CD4-positive, alpha-beta T cell treated with Interleukin-15 for 1 hour (primary cell): Measurements from ENCODE around the gene TACC2.
"Not testable (repeated sequence)": the region's sequence is repeated elsewhere in the genome, so short reads cannot be mapped to it uniquely, and the experiment has no call there.

Experiments used
- DNase-seq: peaks from one replicate; pipeline ENCODE4 v3.0.0-alpha.2; 2020

Gene TACC2

DNA sequence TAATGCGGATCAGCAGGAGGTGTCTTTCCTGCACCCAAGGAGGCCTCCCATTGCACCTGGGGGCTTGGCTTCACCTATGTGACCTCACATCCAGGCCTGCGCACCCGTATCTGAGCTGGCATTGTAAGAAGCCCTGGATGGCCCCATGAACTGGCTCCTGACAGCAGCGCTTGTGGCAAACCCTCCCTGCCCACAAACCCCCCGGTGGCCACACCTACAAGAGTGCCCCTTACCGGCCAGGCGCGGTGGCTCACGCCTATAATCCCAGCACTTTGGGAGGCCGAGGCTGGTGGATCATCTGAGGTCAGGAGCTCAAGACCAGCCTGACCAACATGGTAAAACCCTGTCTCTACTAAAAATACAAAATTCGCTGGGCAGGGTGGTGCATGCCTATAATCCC lies 107.2 kb downstream of the TACC2 start:
- not testable (repeated sequence) for DNase-seq

DNA sequence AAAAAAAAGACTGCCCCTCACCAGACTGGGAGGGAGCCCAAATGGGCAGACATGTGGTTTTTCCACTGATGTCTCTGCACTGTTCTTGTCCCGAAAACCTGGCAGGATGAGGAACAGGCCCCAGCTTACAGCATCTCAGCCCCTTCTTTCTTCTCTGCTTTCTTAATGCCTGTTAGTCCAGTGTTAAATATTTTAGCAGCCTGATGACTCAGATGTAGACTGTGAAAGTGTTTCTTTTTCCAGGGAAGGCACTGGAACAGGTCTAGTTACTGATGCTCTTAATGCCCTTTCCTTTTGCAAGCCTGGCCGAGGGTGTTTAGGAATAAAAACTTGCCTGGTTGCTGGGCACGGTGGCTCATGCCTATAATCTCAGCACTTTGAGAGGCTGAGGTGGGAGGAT lies 107.7 kb downstream of the TACC2 start:
- no peak for DNase-seq

DNA sequence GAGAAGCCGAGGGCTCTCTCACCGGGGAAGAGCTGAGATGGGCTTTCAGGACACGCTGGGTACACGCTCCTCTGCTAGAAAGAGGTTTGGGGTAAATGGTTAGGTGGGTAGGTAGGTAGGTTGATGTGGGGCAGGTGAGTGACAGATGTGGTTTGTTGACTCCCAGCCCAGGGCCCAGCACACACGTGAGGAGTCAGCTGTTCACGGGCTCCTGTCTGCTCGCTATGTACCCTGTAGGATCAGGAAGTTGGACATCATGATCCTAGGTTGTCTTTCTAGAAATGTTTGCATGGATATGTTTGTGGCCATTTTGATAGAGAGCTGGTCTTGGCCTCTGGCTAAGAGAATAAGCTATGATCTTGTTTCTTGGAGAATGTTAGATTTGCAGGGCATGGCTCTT lies 109.0 kb downstream of the TACC2 start:
- no peak for DNase-seq

DNA sequence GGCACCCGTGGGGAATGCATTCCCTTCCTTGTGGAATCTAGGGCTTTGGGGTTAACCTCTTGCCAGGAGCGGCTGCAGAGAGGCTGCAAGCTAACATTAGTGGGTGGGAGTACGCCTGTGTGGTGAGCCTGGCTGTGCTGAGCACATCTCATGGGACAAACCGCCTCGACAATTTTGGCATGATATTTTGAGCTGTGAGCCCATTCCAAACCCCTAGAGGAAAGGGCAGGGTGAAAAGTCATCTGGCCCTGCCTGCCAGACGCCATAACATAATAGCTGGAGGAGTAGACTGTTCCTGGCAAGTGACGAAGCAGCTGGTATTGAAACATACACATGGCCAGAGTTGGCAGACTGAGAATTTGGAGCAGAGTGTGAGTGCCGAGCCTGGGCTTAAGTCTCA lies 110.0 kb downstream of the TACC2 start:
- no peak for DNase-seq

DNA sequence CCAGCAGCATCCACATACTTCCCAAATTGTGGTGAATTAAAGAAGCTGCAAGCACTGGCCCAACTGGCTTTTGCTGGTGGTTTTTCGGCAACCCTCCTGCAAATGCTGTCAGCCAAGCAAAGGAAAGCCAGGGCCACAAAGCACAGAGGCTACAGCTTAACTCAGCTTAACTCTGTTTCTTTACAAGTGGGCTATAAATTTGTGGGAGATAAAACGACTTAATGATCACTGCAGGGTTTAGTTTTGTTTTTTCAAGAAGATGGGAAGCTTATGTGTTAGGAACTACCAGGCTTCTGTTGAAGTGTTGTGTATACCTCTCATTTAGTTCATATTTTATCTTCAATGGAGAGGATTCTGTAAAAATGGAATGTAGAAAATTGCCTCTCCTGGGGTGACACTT lies 110.6 kb downstream of the TACC2 start:
- no peak for DNase-seq

DNA sequence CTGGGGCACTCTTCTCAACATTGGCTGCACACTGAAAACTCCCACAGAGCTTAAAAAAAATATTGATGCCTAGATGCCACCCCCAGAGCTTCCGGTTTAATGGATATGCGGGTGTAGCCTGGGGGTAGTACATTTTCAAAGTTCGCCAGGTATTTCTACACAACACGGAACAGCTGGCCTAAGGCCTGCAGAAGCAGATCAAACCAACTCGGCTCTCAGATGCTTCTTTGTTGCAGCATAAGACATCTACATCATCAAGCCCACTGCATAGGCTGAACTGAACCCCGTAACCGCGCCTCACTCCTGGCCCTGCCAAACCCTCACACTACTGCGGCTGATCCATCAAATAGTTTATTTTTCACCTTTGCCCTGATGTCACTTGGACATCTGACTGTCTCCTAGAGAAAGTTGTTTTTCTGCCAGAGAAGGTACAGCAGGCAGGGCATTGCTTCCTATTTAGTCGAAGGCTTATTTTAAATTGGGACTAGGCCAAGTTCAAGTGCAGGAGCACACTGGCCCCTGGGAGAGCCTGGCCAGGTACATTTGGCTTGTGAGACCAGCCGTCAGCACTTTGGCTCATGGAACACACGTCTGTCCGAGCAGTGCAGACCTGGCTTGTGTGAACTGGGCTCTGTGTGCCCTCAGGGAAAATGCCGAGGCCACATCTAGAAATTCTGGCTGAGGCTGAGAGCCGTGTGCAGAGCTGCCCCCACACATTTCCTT lies 113.3 kb downstream of the TACC2 start:
- no peak for DNase-seq

DNA sequence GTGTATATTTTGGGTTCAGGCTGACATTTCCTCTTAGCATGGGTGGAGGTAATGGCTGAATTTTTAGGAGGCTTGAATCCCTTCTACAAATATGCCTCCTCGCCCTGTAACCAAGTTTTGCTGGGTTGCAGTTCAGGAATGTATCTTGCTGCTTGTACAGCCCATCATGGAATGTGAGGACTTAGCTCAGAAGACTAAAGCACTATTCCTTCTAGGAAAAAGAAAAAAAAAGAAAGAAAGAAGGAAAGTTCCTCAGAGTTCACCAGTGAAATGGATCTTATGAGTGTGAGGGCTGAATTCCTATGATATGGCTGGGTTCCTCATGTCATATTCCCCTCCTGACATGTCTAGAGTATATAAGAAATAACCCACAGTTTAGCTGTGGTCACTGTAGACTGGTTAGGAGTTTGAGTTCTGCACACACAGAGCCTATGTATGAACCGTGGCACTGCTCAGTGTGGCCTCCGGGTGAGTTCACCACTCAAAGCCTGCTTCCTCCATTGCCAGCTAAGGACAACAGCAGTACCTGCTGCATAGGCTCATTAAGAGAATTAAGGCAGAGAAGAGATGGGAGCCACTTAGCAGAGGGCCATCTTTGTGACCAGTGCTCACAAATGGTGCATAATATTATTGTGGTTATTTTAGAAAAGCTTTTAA lies 114.0 kb downstream of the TACC2 start:
- no peak for DNase-seq

DNA sequence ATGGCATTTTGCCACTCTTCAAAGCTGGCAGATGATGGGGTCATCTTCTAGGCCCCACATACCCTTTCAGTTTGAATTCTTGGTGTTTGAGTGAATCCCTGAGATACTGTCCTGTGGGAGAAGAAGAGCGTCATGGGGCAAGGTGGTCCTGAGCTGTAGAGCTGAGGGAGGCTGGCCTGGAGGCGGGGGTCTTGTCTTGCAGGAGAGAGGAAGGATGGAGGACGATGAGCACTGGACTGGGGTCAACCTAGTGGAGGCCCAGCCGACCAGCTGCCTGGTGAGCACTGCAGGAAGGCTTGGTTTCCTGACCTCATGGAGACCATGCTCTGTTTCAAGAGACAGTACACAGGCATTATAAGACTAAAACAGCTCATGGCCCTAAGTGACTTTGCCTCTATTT lies 114.6 kb downstream of the TACC2 start:
- no peak for DNase-seq

DNA sequence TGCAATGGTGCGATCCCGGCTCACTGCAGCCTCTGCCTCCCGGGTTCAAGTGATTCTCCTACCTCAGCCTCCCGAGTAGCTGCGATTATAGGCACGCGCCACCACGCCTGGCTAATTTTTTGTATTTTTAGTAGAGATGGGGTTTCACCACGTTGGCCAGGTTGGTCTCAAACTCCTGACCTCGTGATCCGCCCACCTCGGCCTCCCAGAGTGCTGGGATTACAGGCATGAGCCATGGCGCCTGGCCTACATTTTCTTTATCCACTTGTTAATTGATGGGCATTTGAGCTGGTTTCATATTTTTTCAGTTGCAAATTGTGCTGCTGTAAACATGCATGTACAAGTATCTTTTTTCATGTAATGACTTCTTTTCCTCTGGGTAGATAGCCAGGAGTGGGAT lies 119.8 kb downstream of the TACC2 start:
- not testable (repeated sequence) for DNase-seq

DNA sequence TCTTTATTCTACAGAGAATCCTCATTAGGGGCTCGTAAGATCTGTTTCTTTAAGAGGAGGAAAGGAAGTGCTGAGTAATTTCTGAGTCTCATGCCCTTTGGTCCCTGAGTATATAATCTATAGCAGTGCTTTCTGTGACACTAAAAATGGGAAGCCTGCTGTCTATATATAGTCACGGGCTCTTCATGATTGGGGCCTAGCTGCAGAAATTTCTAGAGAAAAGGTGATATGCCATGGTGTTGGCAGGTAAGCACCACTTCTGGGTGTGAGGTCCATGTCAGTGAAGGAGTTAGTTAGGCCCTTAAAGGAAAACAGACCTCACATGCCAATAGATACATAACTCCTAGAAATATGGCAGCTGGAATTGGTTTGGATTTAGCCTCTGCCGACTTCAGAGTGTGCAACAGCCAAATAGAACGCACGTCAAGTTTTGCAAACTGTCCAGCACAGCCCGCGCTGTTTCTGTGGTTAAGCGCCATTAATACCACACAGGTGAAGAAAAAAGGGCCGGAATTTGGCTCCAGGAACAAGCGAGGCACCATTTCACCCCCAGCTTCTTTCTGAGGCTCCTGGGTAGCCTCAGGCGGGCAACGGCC lies 123.2 kb downstream of the TACC2 start:
- no peak for DNase-seq

DNA sequence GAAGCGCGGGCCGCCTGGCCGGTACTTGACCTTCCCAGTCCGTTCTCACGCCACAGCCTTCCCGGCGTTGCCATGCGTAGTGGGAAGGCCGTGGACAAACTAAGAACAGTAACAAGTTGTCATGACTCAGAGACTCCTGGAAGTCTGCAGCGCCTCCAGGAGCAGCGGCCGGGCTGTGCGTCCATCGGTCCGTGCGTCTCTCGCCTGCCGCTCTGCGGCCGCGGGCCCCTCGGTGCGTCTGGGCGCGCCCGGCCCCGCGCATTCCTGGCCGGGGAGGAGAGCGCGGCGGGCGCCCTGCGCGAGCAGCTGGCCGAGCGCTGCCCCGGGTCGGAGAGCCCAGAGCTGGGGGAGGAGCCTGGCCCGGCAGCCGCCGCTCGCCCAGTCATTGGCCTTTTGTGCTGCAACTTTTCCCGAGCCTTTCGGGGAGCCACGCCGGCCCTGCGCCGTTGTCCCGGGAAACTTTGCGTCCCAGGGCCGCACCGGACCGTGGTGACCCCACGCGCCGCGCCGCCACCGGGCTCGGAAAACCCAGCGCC lies 123.7 kb downstream of the TACC2 start:
- DNase-seq, result no peak

DNA sequence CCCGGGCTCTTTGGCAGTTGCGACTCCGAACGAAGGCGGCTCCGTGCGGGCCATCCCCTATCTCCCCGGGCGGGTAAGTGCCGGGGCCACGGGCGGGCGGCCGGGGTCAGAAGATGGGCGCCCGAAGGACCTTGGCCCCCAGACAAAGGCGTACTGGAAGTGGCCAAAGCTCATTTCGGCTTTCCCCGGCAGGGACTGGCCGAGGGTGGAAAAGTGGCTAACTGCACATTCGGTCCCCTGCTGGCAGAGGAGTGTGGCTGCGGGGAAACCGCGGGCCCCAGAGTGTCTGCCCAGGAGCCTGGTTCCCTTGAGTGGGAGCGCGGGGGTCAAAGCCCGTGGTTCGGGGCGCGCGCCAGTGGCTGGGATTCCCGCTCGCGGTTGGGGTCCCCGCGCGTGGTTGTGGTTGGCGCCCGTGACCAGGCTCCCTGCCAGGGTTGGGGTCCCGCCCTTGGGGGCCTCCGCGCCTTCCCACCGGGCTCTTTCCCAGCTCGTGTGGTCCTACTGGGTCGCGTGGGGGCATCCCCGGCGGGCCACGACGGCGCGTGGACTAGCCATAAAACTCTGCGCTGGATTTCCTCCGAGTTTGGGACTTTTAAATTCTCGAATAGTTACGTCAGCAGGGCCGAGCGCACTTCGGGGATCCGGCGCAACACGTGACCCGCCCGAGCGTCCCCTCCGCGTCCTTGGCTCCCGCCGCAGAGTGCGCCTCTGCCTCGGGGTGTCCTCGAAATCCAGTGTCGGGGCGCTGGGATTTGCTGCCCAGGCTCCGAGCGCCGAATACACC lies 124.4 kb downstream of the TACC2 start:
- no peak for DNase-seq

DNA sequence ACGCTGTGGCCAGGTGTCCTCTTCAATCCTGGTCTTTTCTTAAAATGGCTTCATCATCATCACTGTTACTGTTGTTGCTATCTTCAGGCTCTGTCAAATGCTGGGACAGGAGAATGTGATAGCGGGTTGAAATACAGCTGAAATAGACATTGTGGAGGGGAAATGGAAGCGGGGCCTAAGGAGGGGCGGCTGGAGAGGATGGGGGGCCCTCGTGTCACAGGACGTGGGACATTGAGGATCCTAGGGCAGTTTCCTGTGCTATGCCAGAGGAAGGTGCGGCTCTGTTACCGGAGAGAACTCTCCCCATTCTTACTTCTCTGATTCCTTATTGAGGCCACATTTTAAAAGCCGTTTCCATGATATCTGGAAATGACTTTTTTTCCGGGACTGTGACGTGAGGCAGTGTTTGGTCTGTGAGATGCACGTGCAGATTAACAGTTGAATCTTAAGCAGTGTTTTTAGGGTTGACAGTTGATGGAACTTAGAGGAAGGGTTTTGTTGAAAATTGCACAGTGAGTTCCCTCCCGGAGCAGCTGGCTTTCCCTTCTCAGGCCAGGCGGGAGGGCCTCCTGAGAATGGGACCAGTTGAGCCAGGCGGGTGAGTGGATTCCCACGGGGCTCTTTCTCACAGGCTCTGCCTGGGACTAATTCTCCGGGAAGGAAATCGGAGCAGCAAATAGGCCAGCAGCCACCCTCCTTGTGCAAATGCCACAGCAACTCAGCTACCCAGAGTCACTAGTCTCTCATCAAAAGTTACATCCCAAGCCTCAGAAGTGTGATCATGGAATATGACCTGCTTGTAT lies 125.2 kb downstream of the TACC2 start:
- DNase-seq, result no peak

DNA sequence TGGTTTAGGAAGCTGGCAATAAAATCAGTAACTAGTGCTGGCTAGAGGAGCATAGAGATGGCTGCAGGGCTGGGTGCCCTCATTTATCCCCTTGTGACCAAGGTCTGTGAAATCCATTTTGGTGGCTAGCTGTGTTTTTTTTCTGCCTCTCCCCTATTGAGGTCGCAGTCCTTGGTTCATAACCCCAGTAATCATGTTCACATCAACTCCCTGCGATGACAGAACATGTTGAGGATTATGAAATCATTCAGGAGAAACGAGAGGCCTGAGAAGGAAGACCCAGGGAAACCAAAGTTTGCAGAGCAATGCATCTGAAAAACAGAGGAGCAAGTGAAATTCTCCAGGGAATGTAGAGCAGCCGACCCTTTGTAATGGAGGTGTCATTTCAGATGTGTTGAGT lies 126.9 kb downstream of the TACC2 start:
- DNase-seq, result no peak

DNA sequence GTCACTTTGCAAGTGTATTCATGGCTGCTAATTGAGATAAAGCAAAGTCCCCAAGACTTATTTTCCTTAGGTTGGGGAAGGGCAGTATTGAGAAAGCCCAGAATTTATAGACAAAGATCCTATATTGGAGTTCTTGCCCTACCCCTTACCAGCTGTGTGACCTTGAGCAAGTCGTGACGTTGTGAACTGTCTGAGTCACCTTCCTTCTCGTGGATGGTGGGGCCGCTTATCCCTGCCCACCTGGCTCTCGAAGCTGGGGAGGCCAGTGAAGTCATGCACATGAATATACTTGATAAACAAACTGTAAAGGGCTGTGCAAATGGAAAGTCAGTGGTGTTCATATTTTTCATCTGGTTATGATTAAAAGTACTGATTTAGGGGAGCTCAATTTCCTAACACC lies 127.4 kb downstream of the TACC2 start:
- DNase-seq, result no peak

DNA sequence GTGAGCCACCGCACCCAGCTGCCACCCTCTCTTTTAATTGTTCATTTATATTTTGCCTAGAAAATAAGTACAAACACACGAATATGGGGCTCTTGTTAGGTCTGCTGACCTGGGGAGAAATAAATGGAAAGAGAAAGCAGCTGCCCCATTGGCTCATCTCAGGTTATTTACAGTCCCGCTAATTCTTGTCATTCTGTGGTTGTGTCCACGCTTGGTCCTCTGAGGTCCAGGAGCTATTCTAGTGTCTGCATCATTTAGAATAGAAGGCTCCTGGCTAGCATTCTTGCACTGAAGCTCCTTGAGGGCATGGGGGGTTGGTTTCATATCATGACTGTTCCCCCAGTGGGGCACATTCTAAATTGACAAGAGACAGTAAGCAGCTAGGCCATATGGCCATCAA lies 128.5 kb downstream of the TACC2 start:
- no peak for DNase-seq

DNA sequence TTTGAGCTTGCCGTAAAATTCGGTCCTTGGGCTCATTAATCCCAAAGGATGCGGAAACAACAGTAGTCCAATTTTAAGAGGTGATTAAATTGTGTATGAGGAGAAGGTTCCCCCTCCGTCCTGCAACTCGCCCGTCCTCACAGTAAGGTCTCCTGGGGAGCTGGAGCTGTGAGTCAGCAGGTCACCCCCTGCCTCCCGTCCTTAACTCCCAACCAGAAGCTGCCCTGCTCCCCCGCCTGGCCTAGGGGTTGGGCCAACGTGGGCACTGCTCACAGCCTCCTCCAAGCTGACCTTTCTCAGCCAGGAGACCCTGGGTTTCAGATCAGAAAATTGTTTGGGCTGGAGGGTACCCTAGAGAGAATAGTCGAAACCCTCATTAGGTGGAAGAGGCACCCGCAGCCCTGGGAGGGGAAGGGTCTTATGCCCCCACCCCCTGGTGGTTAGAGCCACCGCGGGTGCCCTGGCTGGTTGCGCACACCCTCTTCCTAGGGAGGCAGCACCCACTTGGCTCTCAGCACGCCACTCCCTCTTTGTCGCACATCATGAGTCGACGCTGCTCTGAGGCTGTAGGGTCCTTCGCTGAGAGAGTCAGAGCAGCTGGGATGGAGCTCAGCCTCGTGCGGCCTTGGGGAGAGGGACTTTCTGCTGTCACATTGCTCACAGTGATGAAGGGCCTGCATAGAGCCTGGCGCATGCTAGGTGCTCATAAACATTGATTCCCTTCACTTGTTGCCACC lies 131.2 kb downstream of the TACC2 start:
- DNase-seq, result no peak

DNA sequence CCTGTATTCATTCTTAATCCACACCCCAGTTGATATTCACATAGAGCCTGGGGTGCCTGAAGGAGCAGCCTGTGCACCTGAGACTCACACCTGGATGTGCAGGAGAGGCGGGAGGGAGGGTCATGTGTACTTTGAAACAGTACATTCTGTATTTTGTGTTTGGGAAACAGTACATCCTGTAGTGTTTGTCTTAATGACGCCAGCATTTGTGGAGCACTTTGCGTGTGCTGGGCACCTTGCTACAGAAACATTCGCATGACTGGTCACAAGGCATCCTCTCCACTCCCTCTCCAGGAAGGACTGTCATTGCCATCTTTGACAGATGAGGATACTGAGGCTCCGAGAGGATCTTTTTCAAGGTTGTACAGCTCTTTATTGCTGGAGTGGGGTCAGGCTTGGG lies 132.1 kb downstream of the TACC2 start:
- no peak for DNase-seq

DNA sequence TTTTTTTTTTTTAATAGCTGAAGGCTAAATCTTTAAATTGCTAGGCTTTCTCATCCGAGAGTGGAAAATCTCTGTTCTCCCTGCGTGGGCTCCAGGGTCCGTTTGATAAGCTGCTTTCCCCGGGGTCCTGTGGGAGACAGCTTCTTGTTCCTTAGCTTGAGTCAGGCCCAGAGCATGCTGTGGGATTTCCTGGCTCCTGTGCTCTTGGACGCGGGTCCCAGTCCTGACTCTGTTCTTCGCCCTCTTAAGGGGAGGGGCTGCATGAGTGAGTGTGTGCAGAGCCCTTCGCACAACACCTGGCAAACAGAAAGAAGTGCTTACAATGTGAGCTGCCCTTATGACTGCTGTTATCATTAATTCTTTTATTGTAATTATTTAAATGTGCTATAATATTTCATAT lies 133.5 kb downstream of the TACC2 start:
- DNase-seq, result no peak

DNA sequence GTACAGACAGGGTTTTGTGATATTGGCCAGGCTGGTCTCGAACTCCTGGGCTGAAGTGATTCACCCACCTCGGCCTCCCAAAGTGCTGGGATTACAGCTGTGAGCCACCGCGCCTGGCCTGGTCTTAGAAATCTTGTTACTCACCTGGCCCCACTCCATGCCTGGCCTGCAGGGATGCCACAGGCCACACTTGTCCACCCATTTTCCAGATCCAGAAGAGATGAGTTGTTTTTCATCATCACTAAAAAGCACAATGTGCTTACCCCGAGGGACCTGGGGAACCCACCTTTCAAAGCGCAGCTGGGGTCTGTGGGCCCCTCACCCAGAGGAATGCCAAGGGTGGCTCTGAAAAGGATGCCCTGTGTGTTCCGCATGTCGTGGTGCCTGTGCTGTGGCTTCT lies 134.2 kb downstream of the TACC2 start:
- no peak for DNase-seq

DNA sequence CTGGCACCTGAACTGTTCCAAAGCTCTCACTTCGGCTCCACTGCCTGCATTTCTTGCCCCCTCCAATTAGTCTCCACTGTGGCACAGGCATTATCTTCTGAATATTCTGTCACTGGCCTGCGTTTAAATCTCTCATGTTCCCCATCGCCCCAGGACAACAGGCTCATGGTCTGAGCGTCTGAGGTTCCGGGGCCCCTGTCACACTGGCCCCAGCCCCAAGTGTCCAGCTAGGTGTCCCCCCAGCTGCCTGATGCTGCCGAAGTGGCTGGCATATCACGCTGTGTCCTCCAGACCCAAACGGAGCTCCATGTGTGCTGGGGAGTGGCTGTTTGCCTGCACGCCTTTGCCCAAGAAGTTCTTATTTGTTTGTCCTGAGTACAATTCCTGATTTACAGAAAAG lies 135.4 kb downstream of the TACC2 start:
- DNase-seq, result no peak

DNA sequence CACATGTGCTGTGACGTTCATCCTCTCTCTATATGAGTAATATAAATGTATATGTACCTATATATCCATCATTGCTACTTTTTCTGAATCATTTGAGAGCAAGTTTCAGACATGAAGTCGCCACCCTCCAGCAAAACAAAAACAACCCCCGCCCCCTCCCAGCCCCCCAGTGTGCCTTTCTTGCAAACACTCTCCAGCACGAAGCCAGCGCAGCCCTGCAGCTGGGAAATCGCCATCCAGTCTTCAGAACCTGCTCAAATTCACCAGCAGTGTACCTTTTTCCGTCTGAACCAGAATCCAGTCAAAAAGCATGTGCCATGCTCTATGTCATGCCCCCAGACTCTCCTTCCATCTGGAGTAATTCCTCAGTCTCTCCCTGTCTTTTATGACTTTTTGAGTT lies 135.8 kb downstream of the TACC2 start:
- DNase-seq, result no peak
